Measurements from ENCODE around the gene CD38. TPM values are rescaled to one million over a fixed set of nuclear protein-coding genes. Genes with fewer than 3 reads are reported as not detected.

Gene CD38
- total and polyA plus RNA-seq, 4 experiments from 2014 or later: 0.69 to 3.0 (median 1.4) TPM

GRCh38 chr4:15751153-15751552 lies 27.0 kb upstream of the CD38 start:
- Mint-ChIP-seq H3K27ac (no peak overlapping the region), H3K4me1 (peaks cover 26 to 32% (median 30%) of the 10 kb centered on the region in 4 donors), H3K4me3 (peak overlapping the region in 1 of 8 donors; percentile 16), H3K9me3 (peaks cover 0 to 3% (median 2%) of the 10 kb centered on the region in 8 donors), H3K27me3 (no peaks in the 10 kb centered on the region), H3K36me3 (peaks cover 0 to 2% of the 10 kb centered on the region in 2 donors)
- Histone ChIP-seq H3K27ac (ENCODE audit: low read depth, low read length) (no peak overlapping the region), H3K36me3 (ENCODE audit: insufficient read depth, low read length) (no peaks in the 10 kb centered on the region), H3K4me1 (ENCODE audit: insufficient read depth, low read length) (peaks cover 29% of the 10 kb centered on the region), H3K27me3 (ENCODE audit: insufficient read depth, low read length) (no peaks in the 10 kb centered on the region), H3K4me3 (ENCODE audit: low read length in 2 of 2) (no peak overlapping the region), H3K9me3 (ENCODE audit: control insufficient read depth in 1 of 2, low read length in 2 of 2) (peaks cover 0 to 1% of the 10 kb centered on the region in 2 donors)
- DNase-seq: no peak
- intact Hi-C loops (cut with micrococcal nuclease): loop anchor here (10.0 kb wide), 1 partner anchor 1824 kb away; the partner anchor contains the start of gene LAP3
- POLR2A ChIA-PET (ENCODE audit: partially characterized antibody): no interaction called here
- CTCF ChIA-PET (ENCODE audit: partially characterized antibody): interaction anchor here (2.0 kb wide), 1 partner anchor 19 kb away, joined by 7 read pairs; no protein-coding TSS in a partner anchor

GRCh38 chr4:15753081-15753480 lies 25.0 kb upstream of the CD38 start:
- no peak overlapping the region for H3K4me3 ChIP-seq (ENCODE audit: low read length in 2 of 2)
- H3K27ac ChIP-seq (ENCODE audit: low read depth, low read length): no peak overlapping the region
- CTCF ChIA-PET (ENCODE audit: partially characterized antibody): interaction anchor here (1.5 kb wide), 1 partner anchor 52 kb away, joined by 4 read pairs; no protein-coding TSS in a partner anchor
- no peaks in the 10 kb centered on the region for H3K27me3 ChIP-seq (ENCODE audit: insufficient read depth, low read length)
- peaks cover 45% of the 10 kb centered on the region for H3K4me1 ChIP-seq (ENCODE audit: insufficient read depth, low read length)
- Mint-ChIP-seq H3K27me3 (no peaks in the 10 kb centered on the region), H3K4me1 (peaks cover 39 to 46% (median 42%) of the 10 kb centered on the region in 4 donors), H3K36me3 (no peaks in the 10 kb centered on the region), H3K4me3 (no peak overlapping the region), H3K9me3 (no peaks in the 10 kb centered on the region), H3K27ac (peak overlapping the region in 4 of 7 donors; percentile 52 to 92 (median 68))
- H3K36me3 ChIP-seq (ENCODE audit: insufficient read depth, low read length): no peaks in the 10 kb centered on the region
- no peaks in the 10 kb centered on the region for H3K9me3 ChIP-seq (ENCODE audit: control insufficient read depth in 1 of 2, low read length in 2 of 2)
- POLR2A ChIA-PET (ENCODE audit: partially characterized antibody): interaction anchor here (1.6 to 5.8 kb wide), 2 partner anchors 14 to 26 kb away, joined by 4 to 68 read pairs; no protein-coding TSS in a partner anchor
- intact Hi-C loops (cut with micrococcal nuclease): loop anchor here (10.0 kb wide), 1 partner anchor 1822 kb away; the partner anchor contains the start of gene LAP3
- no peak for DNase-seq

GRCh38 chr4:15753786-15754185 lies 24.3 kb upstream of the CD38 start:
- intact Hi-C loops (cut with micrococcal nuclease): loop anchor here (10.0 kb wide), 1 partner anchor 1821 kb away; the partner anchor contains the start of gene LAP3
- Histone ChIP-seq H3K27me3 (ENCODE audit: insufficient read depth, low read length) (no peaks in the 10 kb centered on the region), H3K36me3 (ENCODE audit: insufficient read depth, low read length) (no peaks in the 10 kb centered on the region), H3K27ac (ENCODE audit: low read depth, low read length) (no peak overlapping the region), H3K9me3 (ENCODE audit: control insufficient read depth in 1 of 2, low read length in 2 of 2) (no peaks in the 10 kb centered on the region), H3K4me3 (ENCODE audit: low read length in 2 of 2) (no peak overlapping the region), H3K4me1 (ENCODE audit: insufficient read depth, low read length) (peaks cover 45% of the 10 kb centered on the region)
- Mint-ChIP-seq H3K9me3 (no peaks in the 10 kb centered on the region), H3K27me3 (no peaks in the 10 kb centered on the region), H3K4me1 (peaks cover 40 to 49% (median 42%) of the 10 kb centered on the region in 4 donors), H3K4me3 (peak overlapping the region in 5 of 8 donors; percentile 12 to 65 (median 51)), H3K27ac (peak overlapping the region; percentile 52 to 92 (median 79)), H3K36me3 (no peaks in the 10 kb centered on the region)
- no peak for DNase-seq
- ChIA-PET POLR2A (ENCODE audit: partially characterized antibody) (interaction anchor here (1.4 to 5.8 kb wide), 3 partner anchors 13 to 54 kb away, joined by 3 to 68 read pairs (median 4); no protein-coding TSS in a partner anchor), CTCF (ENCODE audit: partially characterized antibody) (interaction anchor here (1.5 to 4.3 kb wide), 3 partner anchors 13 to 52 kb away, joined by 4 to 49 read pairs (median 28); no protein-coding TSS in a partner anchor)

- POLR2A ChIA-PET (ENCODE audit: partially characterized antibody): interaction anchor here (0.6 to 5.8 kb wide), 4 partner anchors 12 to 54 kb away, joined by 3 to 68 read pairs (median 4); no protein-coding TSS in a partner anchor
- H3K4me3 Mint-ChIP-seq: peak overlapping the region in 7 of 8 donors; percentile 13 to 71 (median 51)
- no peaks in the 10 kb centered on the region for H3K36me3 Mint-ChIP-seq
- peak; percentile 49 to 70 (median 58) for DNase-seq
- CTCF ChIA-PET (ENCODE audit: partially characterized antibody): interaction anchor here (1.5 to 4.3 kb wide), 3 partner anchors 13 to 51 kb away, joined by 4 to 49 read pairs (median 28); no protein-coding TSS in a partner anchor
- H3K27me3 ChIP-seq (ENCODE audit: insufficient read depth, low read length): no peaks in the 10 kb centered on the region
- intact Hi-C loops (cut with micrococcal nuclease): loop anchor here (10.0 kb wide), 1 partner anchor 1820 kb away; the partner anchor contains the start of gene LAP3
- H3K27me3 Mint-ChIP-seq: no peaks in the 10 kb centered on the region
- H3K4me1 Mint-ChIP-seq: peaks cover 40 to 49% (median 42%) of the 10 kb centered on the region in 4 donors
- no peaks in the 10 kb centered on the region for H3K9me3 Mint-ChIP-seq
- H3K9me3 ChIP-seq (ENCODE audit: control insufficient read depth in 1 of 2, low read length in 2 of 2): no peaks in the 10 kb centered on the region
- H3K27ac ChIP-seq (ENCODE audit: low read depth, low read length): no peak overlapping the region
- peak overlapping the region in 1 of 2 donors; percentile 3 for H3K4me3 ChIP-seq (ENCODE audit: low read length in 2 of 2)
- H3K36me3 ChIP-seq (ENCODE audit: insufficient read depth, low read length): no peaks in the 10 kb centered on the region
- peaks cover 45% of the 10 kb centered on the region for H3K4me1 ChIP-seq (ENCODE audit: insufficient read depth, low read length)
- H3K27ac Mint-ChIP-seq: peak overlapping the region; percentile 34 to 92 (median 73)
These were observed 23.8 kb upstream of the CD38 start for GRCh38 chr4:15754323-15754722.

- CTCF ChIA-PET (ENCODE audit: partially characterized antibody): interaction anchor here (0.8 to 4.3 kb wide), 17 partner anchors 8 to 200 kb away, joined by 3 to 49 read pairs (median 7); no protein-coding TSS in a partner anchor
- Mint-ChIP-seq H3K4me1 (peaks cover 40 to 49% (median 42%) of the 10 kb centered on the region in 4 donors), H3K27me3 (no peaks in the 10 kb centered on the region), H3K9me3 (no peaks in the 10 kb centered on the region), H3K27ac (peak overlapping the region; percentile 73 to 95 (median 89)), H3K36me3 (no peaks in the 10 kb centered on the region), H3K4me3 (peak overlapping the region; percentile 46 to 81 (median 74))
- DNase-seq: peak in 2 of 5 donors; percentile 22 to 64
- Histone ChIP-seq H3K27me3 (ENCODE audit: insufficient read depth, low read length) (no peaks in the 10 kb centered on the region), H3K4me3 (ENCODE audit: low read length in 2 of 2) (peak overlapping the region in 1 of 2 donors; percentile 46), H3K36me3 (ENCODE audit: insufficient read depth, low read length) (no peaks in the 10 kb centered on the region), H3K9me3 (ENCODE audit: control insufficient read depth in 1 of 2, low read length in 2 of 2) (no peaks in the 10 kb centered on the region), H3K4me1 (ENCODE audit: insufficient read depth, low read length) (peaks cover 45% of the 10 kb centered on the region), H3K27ac (ENCODE audit: low read depth, low read length) (peak overlapping the region; percentile 19)
- POLR2A ChIA-PET (ENCODE audit: partially characterized antibody): interaction anchor here (0.7 to 5.8 kb wide), 6 partner anchors 8 to 749 kb away, joined by 3 to 68 read pairs (median 4); partner anchors contain the start of genes FAM200B and FBXL5
- intact Hi-C loops (cut with micrococcal nuclease): loop anchor here (1.0 to 10.0 kb wide), 6 partner anchors 11 to 1819 kb away; partner anchors contain the start of genes FAM200B and LAP3
These were observed 22.6 kb upstream of the CD38 start for GRCh38 chr4:15755321-15756155.

GRCh38 chr4:15756361-15756861 lies 21.7 kb upstream of the CD38 start:
- peak overlapping the region; percentile 46 to 81 (median 74) for H3K4me3 Mint-ChIP-seq
- H3K9me3 Mint-ChIP-seq: no peaks in the 10 kb centered on the region
- H3K27ac Mint-ChIP-seq: peak overlapping the region; percentile 73 to 95 (median 89)
- peak; percentile 85 to 93 (median 86) for DNase-seq
- peaks cover 45% of the 10 kb centered on the region for H3K4me1 ChIP-seq (ENCODE audit: insufficient read depth, low read length)
- intact Hi-C loops (cut with micrococcal nuclease): loop anchor here (1.0 to 10.0 kb wide), 6 partner anchors 10 to 1818 kb away; partner anchors contain the start of genes FAM200B and LAP3
- no peaks in the 10 kb centered on the region for H3K36me3 ChIP-seq (ENCODE audit: insufficient read depth, low read length)
- H3K27me3 ChIP-seq (ENCODE audit: insufficient read depth, low read length): no peaks in the 10 kb centered on the region
- peaks cover 40 to 49% (median 42%) of the 10 kb centered on the region in 4 donors for H3K4me1 Mint-ChIP-seq
- POLR2A ChIA-PET (ENCODE audit: partially characterized antibody): interaction anchor here (0.7 to 5.8 kb wide), 10 partner anchors 9 to 750 kb away, joined by 3 to 68 read pairs (median 4); partner anchors contain the start of genes FAM200B and FBXL5
- no peaks in the 10 kb centered on the region for H3K36me3 Mint-ChIP-seq
- H3K9me3 ChIP-seq (ENCODE audit: control insufficient read depth in 1 of 2, low read length in 2 of 2): no peaks in the 10 kb centered on the region
- CTCF ChIA-PET (ENCODE audit: partially characterized antibody): interaction anchor here (0.8 to 4.3 kb wide), 23 partner anchors 8 to 200 kb away, joined by 3 to 49 read pairs (median 6); partner anchors contain the start of gene CD38
- peak overlapping the region in 1 of 2 donors; percentile 46 for H3K4me3 ChIP-seq (ENCODE audit: low read length in 2 of 2)
- H3K27ac ChIP-seq (ENCODE audit: low read depth, low read length): peak overlapping the region; percentile 19
- H3K27me3 Mint-ChIP-seq: no peaks in the 10 kb centered on the region
